HCT116 (cell line): ENCODE measurements around the gene IL1B. TPM values are rescaled to one million over a fixed set of nuclear protein-coding genes. Genes with fewer than 3 reads are reported as not detected.

ENCODE experiments used
- ATAC-seq: fragments of 200-7000 bp; cut with Tn5 transposase; 2 replicates; pipeline ENCODE4 v1.9.1; 2020; ENCODE audit warnings: mild to moderate bottlenecking, moderate library complexity
- BruUV-seq: library from RNA; stranded (reverse); fragments of 400-500 nt; replicated peaks from 2 replicates; lab custom pipeline; 2021; lab: Mats Ljungman, UMichigan
- CTCF ChIA-PET: fragments of 300-600 bp; sonication (Branson Sonifier 250); formaldehyde crosslinking; loops from one replicate; lab custom pipeline; 2021; ENCODE audit warnings: antibody characterized with exemption; lab: Charles Lee
- POLR2A ChIA-PET: fragments of 300-600, 350-600 bp; sonication (Branson Sonifier 250); formaldehyde crosslinking; loops from one replicate; lab custom pipeline; 2021; ENCODE audit warnings: antibody characterized with exemption; lab: Charles Lee
- RAD21 ChIA-PET, 2 experiments: fragments of 300-600 bp; sonication (Branson Sonifier 250); formaldehyde crosslinking; loops; one replicate each; lab custom pipeline; 2023; ENCODE audit warnings: low total read pairs in 2 of 2; ENCODE audit not compliant: uncharacterized antibody in 2 of 2, unreplicated experiment in 2 of 2, low non-redundant PET in 1 of 2; lab: Charles Lee
- DNase-seq: peaks from one replicate; pipeline ENCODE4 v3.0.0-alpha.2; 2010; ENCODE audit warnings: low read depth, low spot score
- H2AFZ ChIP-seq: fragments of 200-600 bp; shearing (Covaris generic), sonication (generic); 2 replicates; pipeline ENCODE4 v1.6.1; 2017; ENCODE audit warnings: low read depth, mixed run types, mixed read lengths, antibody characterized with exemption, low read length; ENCODE audit not compliant: poor library complexity, severe bottlenecking
- H3K27ac ChIP-seq: 2 replicates; pipeline ENCODE4 v1.5.1; 2012; ENCODE audit warnings: low read depth, low read length
- H3K27me3 ChIP-seq: fragments of 200-600 bp; sonication (generic); 2 replicates; pipeline ENCODE4 v1.6.1; 2016; ENCODE audit warnings: mixed run types, low read length, mixed read lengths; ENCODE audit not compliant: insufficient read depth
- H3K36me3 ChIP-seq, 2 experiments: fragments of 200-500 bp in 1 of 2; fragments of 200-600 bp in 1 of 2; sonication (Bioruptor generic) in 1 of 2; sonication (generic) in 1 of 2; 2 replicates each; pipeline versions ENCODE4 v1.5.1 to v1.6.1; 2014 to 2016; ENCODE audit warnings: low read length in 2 of 2, inconsistent platforms in 1 of 2, mixed read lengths in 1 of 2, mixed run types in 1 of 2; ENCODE audit not compliant: insufficient read depth in 2 of 2, control insufficient read depth in 1 of 2
- H3K4me1 ChIP-seq, 2 experiments: fragments of 200-600 bp in 1 of 2; sonication (generic) in 1 of 2; 2 replicates each; pipeline versions ENCODE4 v1.5.1 to v1.6.1; 2012 to 2017; ENCODE audit warnings: low read length in 2 of 2, inconsistent platforms in 1 of 2, mild to moderate bottlenecking in 1 of 2, mixed read lengths in 1 of 2, mixed run types in 1 of 2, moderate library complexity in 1 of 2; ENCODE audit not compliant: insufficient read depth in 2 of 2, control insufficient read depth in 1 of 2
- H3K4me2 ChIP-seq: fragments of 200-600 bp; sonication (generic); 2 replicates; pipeline ENCODE4 v1.6.1; 2017; ENCODE audit warnings: mixed run types, low read length, mixed read lengths
- H3K4me3 ChIP-seq, 2 experiments: fragments of 200-600 bp in 1 of 2; sonication (generic) in 1 of 2; replicated peaks in 1 of 2; 2 replicates each; pipeline ENCODE4 v1.5.1; 2011 to 2016; ENCODE audit warnings: low read length in 2 of 2, control low read depth in 1 of 2, low read depth in 1 of 2, mild to moderate bottlenecking in 1 of 2, mixed read lengths in 1 of 2, mixed run types in 1 of 2
- H3K79me2 ChIP-seq: fragments of 200-600 bp; sonication (generic); 2 replicates; pipeline ENCODE4 v1.6.1; 2017; ENCODE audit warnings: mild to moderate bottlenecking, mixed run types, low read length, moderate library complexity, mixed read lengths; ENCODE audit not compliant: insufficient read depth
- H3K9ac ChIP-seq: fragments of 200-600 bp; sonication (generic); 2 replicates; pipeline ENCODE4 v1.6.1; 2016; ENCODE audit warnings: low read length, mixed read lengths
- H3K9me2 ChIP-seq: fragments of 200-600 bp; sonication (generic), shearing (Covaris generic); 2 replicates; pipeline ENCODE4 v1.6.1; 2017; ENCODE audit warnings: mixed run types, mild to moderate bottlenecking, moderate library complexity; ENCODE audit not compliant: insufficient read depth
- H3K9me3 ChIP-seq, 2 experiments: fragments of 200-500 bp in 1 of 2; fragments of 200-600 bp in 1 of 2; sonication (Bioruptor generic) in 1 of 2; sonication (generic) in 1 of 2; 2 replicates each; pipeline ENCODE4 v1.6.1; 2014 to 2017; ENCODE audit warnings: low read length in 2 of 2, mixed read lengths in 2 of 2, inconsistent platforms in 1 of 2, low read depth in 1 of 2, mild to moderate bottlenecking in 1 of 2, mixed run types in 1 of 2, moderate library complexity in 1 of 2; ENCODE audit not compliant: control insufficient read depth in 1 of 2, insufficient read depth in 1 of 2
- H4K20me1 ChIP-seq: fragments of 200-600 bp; sonication (generic), shearing (Covaris generic); 2 replicates; pipeline ENCODE4 v1.6.1; 2017; ENCODE audit warnings: mixed run types, mild to moderate bottlenecking, moderate library complexity; ENCODE audit not compliant: insufficient read depth
- ATF3 ChIP-seq: IDR thresholded peaks from 2 replicates; pipeline ENCODE4 v1.6.1; 2012
- CBX3 ChIP-seq: IDR thresholded peaks from 2 replicates; pipeline ENCODE4 v1.6.1; 2012; ENCODE audit warnings: low read depth
- CEBPB ChIP-seq: IDR thresholded peaks from 2 replicates; pipeline ENCODE4 v1.6.1; 2012; ENCODE audit warnings: low read depth
- CTCF ChIP-seq, 3 experiments: fragments of 200-600 bp in 1 of 3; sonication (generic) in 1 of 3; IDR thresholded peaks in 2 of 3; conservative IDR thresholded peaks in 1 of 3; 2 replicates each; pipeline ENCODE4 v1.5.1; 2012 to 2017; ENCODE audit warnings: low read depth in 2 of 3, low read length in 2 of 3, antibody characterized with exemption in 1 of 3, borderline replicate concordance in 1 of 3, control low read depth in 1 of 3, mild to moderate bottlenecking in 1 of 3, mixed read lengths in 1 of 3, mixed run types in 1 of 3, moderate library complexity in 1 of 3; ENCODE audit not compliant: insufficient read depth in 1 of 3
- FOSL1 ChIP-seq: IDR thresholded peaks from 2 replicates; pipeline ENCODE4 v1.6.1; 2012; ENCODE audit warnings: low read depth
- MAX ChIP-seq: IDR thresholded peaks from 2 replicates; pipeline ENCODE4 v1.6.1; 2012
- RAD21 ChIP-seq: IDR thresholded peaks from 2 replicates; pipeline ENCODE4 v1.6.1; 2012; ENCODE audit warnings: low read depth, mild to moderate bottlenecking
- SIN3A ChIP-seq: IDR thresholded peaks from 2 replicates; pipeline ENCODE4 v1.6.1; 2012; ENCODE audit warnings: low read depth
- SP1 ChIP-seq: IDR thresholded peaks from 2 replicates; pipeline ENCODE4 v1.6.1; 2012; ENCODE audit warnings: low read depth
- SRF ChIP-seq: IDR thresholded peaks from 2 replicates; pipeline ENCODE4 v1.6.1; 2012; ENCODE audit warnings: low read depth
- TCF7L2 ChIP-seq: IDR thresholded peaks from 2 replicates; pipeline ENCODE4 v1.7.0; 2011; ENCODE audit warnings: borderline replicate concordance, inconsistent platforms; ENCODE audit not compliant: insufficient read depth, insufficient read length; ENCODE audit errors: extremely low read depth
- ZBTB33 ChIP-seq: IDR thresholded peaks from 2 replicates; pipeline ENCODE4 v1.6.1; 2011; ENCODE audit warnings: mild to moderate bottlenecking, low read length, moderate library complexity; ENCODE audit not compliant: insufficient replicate concordance; ENCODE audit errors: extremely low read depth
- ZFX ChIP-seq: fragments of 450-650 bp; IDR thresholded peaks from 2 replicates; pipeline ENCODE4 v1.6.1; 2017
- ZNF274 ChIP-seq: fragments of 200-500 bp; sonication (Bioruptor generic); IDR thresholded peaks from 2 replicates; pipeline ENCODE4 v1.6.1; 2014; ENCODE audit warnings: mild to moderate bottlenecking, low read depth, low read length, inconsistent platforms
- intact Hi-C: fragments of 100-400 bp; cut with micrococcal nuclease; formaldehyde crosslinking; loops from 2 replicates; pipeline ENCODE4 v1.10.0; 2022
- total RNA-seq: library from RNA; stranded (reverse); gene quantifications from one replicate; pipeline ENCODE4 v1.2.1, GENCODE V29; 2021; ENCODE audit not compliant: unreplicated experiment

The IL1B gene
- total RNA-seq, 1 experiment from 2014 or later: not detected

GRCh38 chr2:112817082-112817689 is 19.4 kb downstream of the IL1B start:
- no peaks in the 10 kb centered on the region for H3K9me3 ChIP-seq
- intact Hi-C loops: no loop called here
- no peaks in the 10 kb centered on the region for H3K36me3 ChIP-seq
- H3K79me2 ChIP-seq: no peaks in the 10 kb centered on the region
- no TSS peak for BruUV-seq
- H3K4me3 ChIP-seq: no peak overlapping the region
- RAD21 ChIA-PET: no interaction called here
- POLR2A ChIA-PET: no interaction called here
- CTCF ChIA-PET: no interaction called here
- H3K27ac ChIP-seq: no peak overlapping the region
- H3K9me2 ChIP-seq: no peaks in the 10 kb centered on the region
- peaks cover 9 to 17% of the 10 kb centered on the region in 2 experiments for H3K4me1 ChIP-seq
- DNase-seq: no peak
- H3K9ac ChIP-seq: no peak overlapping the region
- H4K20me1 ChIP-seq: no peaks in the 10 kb centered on the region
- H2AFZ ChIP-seq: no peak overlapping the region
- TF ChIP-seq ZNF274 (no peak), SP1 (no peak), SRF (no peak), CEBPB (no peak), RAD21 (no peak), ZBTB33 (no peak), MAX (no peak)
- H3K27me3 ChIP-seq: no peaks in the 10 kb centered on the region
- ATAC-seq: no peak
- H3K4me2 ChIP-seq: no peak overlapping the region

- peak overlapping the region; percentile 18; the same call in 1 of the 2 replicates for H3K27ac ChIP-seq
- H3K27me3 ChIP-seq: no peaks in the 10 kb centered on the region
- ATAC-seq: peak; percentile 84
- no peak overlapping the region for H2AFZ ChIP-seq
- POLR2A ChIA-PET: no interaction called here
- H3K9me3 ChIP-seq: no peaks in the 10 kb centered on the region
- no peak overlapping the region for H3K9ac ChIP-seq
- BruUV-seq: no TSS peak
- H3K4me2 ChIP-seq: peak overlapping the region; percentile 35
- intact Hi-C loops: no loop called here
- H4K20me1 ChIP-seq: no peaks in the 10 kb centered on the region
- H3K4me3 ChIP-seq: no peak overlapping the region
- H3K4me1 ChIP-seq: peaks cover 9 to 25% of the 10 kb centered on the region in 2 experiments
- CTCF ChIA-PET: no interaction called here
- no peaks in the 10 kb centered on the region for H3K9me2 ChIP-seq
- no peaks in the 10 kb centered on the region for H3K79me2 ChIP-seq
- RAD21 ChIA-PET: no interaction called here
- no peak for DNase-seq
- H3K36me3 ChIP-seq: no peaks in the 10 kb centered on the region
- TF ChIP-seq CBX3: no peak
- TF ChIP-seq CEBPB: no peak
- no peak for TF ChIP-seq ATF3
- TF ChIP-seq ZFX: no peak
- TF ChIP-seq SIN3A: no peak
- no peak for TF ChIP-seq TCF7L2
- TF ChIP-seq FOSL1: no peak
- TF ChIP-seq MAX: no peak
- TF ChIP-seq CTCF (IDR thresholded peaks at IDR 0.05 in 2 of 3, conservative IDR thresholded peaks at IDR 0.05 in 1 of 3; ENCODE audit: borderline replicate concordance in 1 of 3, insufficient read depth in 1 of 3, low read depth in 2 of 3, low read length in 2 of 3): no peak
These were observed 22.3 kb downstream of the IL1B start for GRCh38 chr2:112814278-112814677.
